Transverse colon (tissue), 4 donors: ENCODE measurements around the gene ALOX15. TPM values are rescaled to one million over a fixed set of nuclear protein-coding genes. Genes with fewer than 3 reads are reported as not detected.
"Not testable (repeated sequence)": the region's sequence is repeated elsewhere in the genome, so short reads cannot be mapped to it uniquely, and the experiment has no call there.

Experiments used
- DNase-seq: peaks from one replicate; pipeline ENCODE4 v3.0.0-alpha.2; 2019
- H3K27ac ChIP-seq, 4 donors: fragments of 200-600 bp; sonication (generic); 2 replicates each; pipeline ENCODE4 v1.5.1; 2016 to 2018; ENCODE audit warnings: inconsistent platforms in 4 of 4
- H3K27me3 ChIP-seq: fragments of 200-600 bp; sonication (generic); 2 replicates; pipeline ENCODE4 v1.5.1; 2017; ENCODE audit warnings: inconsistent platforms
- H3K36me3 ChIP-seq, 4 donors: fragments of 200-600 bp; sonication (generic); 2 replicates each; pipeline ENCODE4 v1.5.1; 2017 to 2019; ENCODE audit warnings: inconsistent platforms in 4 of 4
- H3K4me1 ChIP-seq, 4 donors: fragments of 200-600 bp; sonication (generic); 2 replicates each; pipeline ENCODE4 v1.5.1; 2017 to 2020; ENCODE audit warnings: inconsistent platforms in 4 of 4
- H3K4me3 ChIP-seq, 4 donors: fragments of 200-600 bp; sonication (generic); 1 replicate in 1 of 4; 2 replicates in 3 of 4; pipeline versions ENCODE4 v1.5.1 to v1.6.1; 2017 to 2019; ENCODE audit warnings: inconsistent platforms in 4 of 4
- H3K9me3 ChIP-seq, 2 donors: fragments of 200-600 bp; sonication (generic); 2 replicates each; pipeline ENCODE4 v1.5.1; 2017 to 2019; ENCODE audit warnings: inconsistent platforms in 2 of 2
- EP300 ChIP-seq: sonication (generic); formaldehyde crosslinking; IDR thresholded peaks from one replicate; pipeline ENCODE4 v1.6.1; 2017; ENCODE audit warnings: antibody characterized with exemption, low read depth
- POLR2A ChIP-seq: fragments of 450-650 bp; IDR thresholded peaks from one replicate; pipeline ENCODE4 v1.6.1; 2016; ENCODE audit warnings: antibody characterized with exemption, mild to moderate bottlenecking, moderate library complexity
- POLR2AphosphoS5 ChIP-seq, 3 donors: sonication (generic); formaldehyde crosslinking; IDR thresholded peaks; one replicate each; pipeline ENCODE4 v1.6.1; 2016; ENCODE audit warnings: antibody characterized with exemption in 3 of 3
- WGBS, 2 donors: methylation state at CpG; one replicate each; pipeline ENCODE4 v1.1.5; 2018; ENCODE audit warnings: low coverage in 1 of 2; 5-methylcytosine and 5-hydroxymethylcytosine counted together
- in situ Hi-C, 4 donors: fragments of 200-750 bp; cut with MboI; loops; one replicate each; pipeline versions ENCODE4 v1.15.0 to v1.15.1; 2017; ENCODE audit warnings: low sequenced_read_pairs in 3 of 4, low pct_ligation_motif_present in 1 of 4, low pct_unique_long_range_greater_than_20kb in 1 of 4
- intact Hi-C: fragments of 100-400 bp; cut with DNase I; formaldehyde crosslinking; loops from one replicate; pipeline ENCODE4 v1.15.1; 2023; ENCODE audit warnings: low total_unique reads
- total RNA-seq, 4 donors: library from RNA; depleted of rRNA; stranded (reverse); fragments of >200 nt; gene quantifications; one replicate each; pipeline ENCODE4 v1.1.0, GENCODE V29; 2016
- TF ChIP-seq, protein P1 (sequence below), 5 experiments: fragments of 200-600 bp in 3 of 5; fragments of 450-650 bp in 2 of 5; sonication (generic) in 3 of 5; IDR thresholded peaks; 1 replicate in 2 of 5; 2 replicates in 3 of 5; pipeline ENCODE4 v1.5.1; 2016 to 2017; ENCODE audit warnings: antibody characterized with exemption in 5 of 5, inconsistent platforms in 3 of 5, mild to moderate bottlenecking in 2 of 5, moderate library complexity in 1 of 5

ALOX15 gene
- total RNA-seq, 4 donors from 2014 or later: 0.41 to 0.48 TPM; not detected in 2

DNA sequence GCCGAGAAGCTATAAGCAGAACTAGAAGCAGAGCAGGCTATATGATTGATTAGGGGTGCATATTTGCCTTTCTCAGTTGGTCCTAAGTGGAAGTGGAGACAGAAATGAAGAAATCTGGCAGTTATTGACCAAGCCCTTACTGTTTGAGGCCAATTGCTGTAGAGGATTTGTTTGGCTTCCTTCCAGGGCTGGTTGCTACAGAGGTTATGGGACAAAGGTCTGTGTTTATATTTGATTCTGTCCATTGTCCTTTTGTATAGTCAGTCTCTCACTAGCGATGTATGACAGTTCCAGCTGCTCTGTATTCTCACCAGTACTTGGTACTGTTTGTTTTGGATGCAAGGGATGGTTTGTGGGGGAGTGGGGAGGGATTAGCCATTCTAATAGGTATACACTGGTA is 7.3 kb upstream of the ALOX15 start:
- Histone ChIP-seq H3K4me3 (no peak overlapping the region), H3K27me3 (peaks cover 5% of the 10 kb centered on the region), H3K9me3 (no peaks in the 10 kb centered on the region)

DNA sequence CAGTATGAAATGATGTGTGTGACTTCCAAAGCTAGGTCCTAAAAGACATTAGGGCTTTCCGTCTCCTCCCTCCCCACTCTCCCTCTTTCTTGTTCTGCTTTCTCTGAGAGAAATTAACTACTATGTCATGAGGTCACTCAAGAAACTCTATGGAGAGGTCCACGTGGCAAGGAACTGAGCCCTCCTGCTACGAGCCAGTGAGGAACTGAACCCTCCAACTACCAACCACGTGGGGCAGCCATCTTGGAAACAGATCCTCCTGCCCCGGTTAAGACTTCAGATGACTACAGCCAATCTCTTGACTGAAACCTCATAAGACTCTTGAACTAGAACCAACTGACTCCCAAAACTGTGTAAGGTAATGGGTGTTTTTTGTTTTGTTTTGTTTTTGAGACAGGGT is 4.2 kb upstream of the ALOX15 start:
- Histone ChIP-seq H3K4me3 (no peak overlapping the region), H3K4me1 (peaks cover 0 to 43% (median 21%) of the 10 kb centered on the region in 4 donors), H3K27ac (no peak overlapping the region), H3K9me3 (no peaks in the 10 kb centered on the region), H3K36me3 (no peaks in the 10 kb centered on the region), H3K27me3 (peaks cover 30% of the 10 kb centered on the region)
- no peak for DNase-seq
- in situ Hi-C loops: loop anchor here in 1 of 4 donors (25.0 kb wide), 1 partner anchor 208 kb away; the partner anchor contains the start of gene SPNS3
- intact Hi-C loops: no loop called here
- TF ChIP-seq POLR2AphosphoS5 (IDR thresholded peaks at IDR 0.05): no peak
- TF ChIP-seq EP300: no peak
- TF ChIP-seq POLR2A: no peak
- TF ChIP-seq, protein P1, sequence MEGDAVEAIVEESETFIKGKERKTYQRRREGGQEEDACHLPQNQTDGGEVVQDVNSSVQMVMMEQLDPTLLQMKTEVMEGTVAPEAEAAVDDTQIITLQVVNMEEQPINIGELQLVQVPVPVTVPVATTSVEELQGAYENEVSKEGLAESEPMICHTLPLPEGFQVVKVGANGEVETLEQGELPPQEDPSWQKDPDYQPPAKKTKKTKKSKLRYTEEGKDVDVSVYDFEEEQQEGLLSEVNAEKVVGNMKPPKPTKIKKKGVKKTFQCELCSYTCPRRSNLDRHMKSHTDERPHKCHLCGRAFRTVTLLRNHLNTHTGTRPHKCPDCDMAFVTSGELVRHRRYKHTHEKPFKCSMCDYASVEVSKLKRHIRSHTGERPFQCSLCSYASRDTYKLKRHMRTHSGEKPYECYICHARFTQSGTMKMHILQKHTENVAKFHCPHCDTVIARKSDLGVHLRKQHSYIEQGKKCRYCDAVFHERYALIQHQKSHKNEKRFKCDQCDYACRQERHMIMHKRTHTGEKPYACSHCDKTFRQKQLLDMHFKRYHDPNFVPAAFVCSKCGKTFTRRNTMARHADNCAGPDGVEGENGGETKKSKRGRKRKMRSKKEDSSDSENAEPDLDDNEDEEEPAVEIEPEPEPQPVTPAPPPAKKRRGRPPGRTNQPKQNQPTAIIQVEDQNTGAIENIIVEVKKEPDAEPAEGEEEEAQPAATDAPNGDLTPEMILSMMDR (IDR thresholded peaks at IDR 0.05): no peak
- WGBS, 2 donors: 68 to 92% methylated on average over 4 to 5 of the region's 5 CpGs

More for the DNA sequence above, 7.3 kb upstream of the ALOX15 start:
- H3K27ac ChIP-seq: peak overlapping the region; percentile 27 to 66 (median 54)
- H3K4me1 ChIP-seq: peaks cover 0 to 23% (median 14%) of the 10 kb centered on the region in 4 donors
- in situ Hi-C loops (loop anchor here in 1 of 4 donors (25.0 kb wide), 1 partner anchor 211 kb away; the partner anchor contains the start of gene SPNS3), intact Hi-C loops (no loop called here)
- 10 to 33% methylated on average over 1 to 2 of the region's 2 CpGs for WGBS, 2 donors
- no peaks in the 10 kb centered on the region for H3K36me3 ChIP-seq
- TF ChIP-seq EP300 (no peak), POLR2AphosphoS5 (IDR thresholded peaks at IDR 0.05) (peak in 1 of 3 donors; percentile 30)
- peak; percentile 63 for DNase-seq

DNA sequence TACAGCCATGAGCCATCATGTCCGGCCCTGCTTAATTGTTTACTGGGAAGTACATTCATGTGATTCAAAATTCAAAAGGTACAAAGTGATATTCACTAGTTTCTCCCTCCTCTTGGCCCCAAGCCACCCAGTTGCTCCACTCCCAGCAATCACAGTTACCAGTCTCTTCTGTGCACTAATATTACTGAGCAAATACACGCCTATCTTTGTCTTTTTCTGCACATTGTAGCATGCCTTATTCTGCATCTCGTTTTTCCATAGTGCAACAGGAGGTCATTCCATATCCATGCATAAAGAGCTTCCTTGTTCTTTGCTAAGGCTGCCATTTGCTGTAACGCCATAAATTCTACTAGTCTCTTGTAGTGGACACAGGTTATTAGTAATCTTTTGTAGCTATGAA is 2.2 kb upstream of the ALOX15 start:
- H3K4me1 ChIP-seq: peaks cover 0 to 40% (median 19%) of the 10 kb centered on the region in 4 donors
- H3K9me3 ChIP-seq: no peaks in the 10 kb centered on the region
- in situ Hi-C loops: loop anchor here in 1 of 4 donors (25.0 kb wide), 1 partner anchor 206 kb away; the partner anchor contains the start of gene SPNS3
- TF ChIP-seq, protein P1 (IDR thresholded peaks at IDR 0.05): no peak
- peak in 1 of 3 donors; percentile 25 for TF ChIP-seq POLR2AphosphoS5 (IDR thresholded peaks at IDR 0.05)
- no peak overlapping the region for H3K4me3 ChIP-seq
- peak overlapping the region; percentile 21 to 58 (median 40) for H3K27ac ChIP-seq
- H3K27me3 ChIP-seq: peaks cover 41% of the 10 kb centered on the region
- intact Hi-C loops: no loop called here
- no peaks in the 10 kb centered on the region for H3K36me3 ChIP-seq
- peak; percentile 70 for DNase-seq
- 29 to 33% methylated on average over 3 to 4 of the region's 4 CpGs for WGBS, 2 donors

DNA sequence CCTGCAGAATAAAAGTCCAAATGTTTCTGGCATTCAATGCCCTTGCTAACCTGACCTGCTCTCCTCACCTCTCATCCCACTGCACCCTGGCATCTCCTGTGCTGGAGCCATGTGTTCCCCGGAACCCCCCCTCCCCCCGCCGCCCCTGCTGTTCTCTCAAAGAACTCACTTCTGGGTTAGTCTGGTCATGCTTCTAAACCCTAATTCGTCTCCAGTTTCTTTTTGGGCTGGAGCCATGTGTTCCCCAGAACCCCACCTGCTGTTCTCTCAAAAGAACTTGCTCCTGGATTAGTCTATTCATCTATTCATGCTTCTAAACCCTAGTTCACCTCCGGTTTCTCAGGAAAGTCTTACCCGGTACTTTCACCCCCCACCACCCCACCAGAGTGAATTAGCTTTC is 808 bp upstream of the ALOX15 start:
- H3K4me1 ChIP-seq: peaks cover 0 to 31% (median 13%) of the 10 kb centered on the region in 4 donors
- intact Hi-C loops: no loop called here
- no peak overlapping the region for H3K27ac ChIP-seq
- no peak for DNase-seq
- TF ChIP-seq POLR2A: no peak
- TF ChIP-seq EP300: no peak
- TF ChIP-seq, protein P1 (IDR thresholded peaks at IDR 0.05): no peak
- no peak for TF ChIP-seq POLR2AphosphoS5 (IDR thresholded peaks at IDR 0.05)
- H3K4me3 ChIP-seq: no peak overlapping the region
- peaks cover 49% of the 10 kb centered on the region for H3K27me3 ChIP-seq
- WGBS, 2 donors: 32 to 45% methylated on average over 3 to 6 of the region's 6 CpGs
- no peaks in the 10 kb centered on the region for H3K36me3 ChIP-seq
- in situ Hi-C loops: loop anchor here in 1 of 4 donors (25.0 kb wide), 1 partner anchor 205 kb away; the partner anchor contains the start of gene SPNS3
- no peaks in the 10 kb centered on the region for H3K9me3 ChIP-seq

DNA sequence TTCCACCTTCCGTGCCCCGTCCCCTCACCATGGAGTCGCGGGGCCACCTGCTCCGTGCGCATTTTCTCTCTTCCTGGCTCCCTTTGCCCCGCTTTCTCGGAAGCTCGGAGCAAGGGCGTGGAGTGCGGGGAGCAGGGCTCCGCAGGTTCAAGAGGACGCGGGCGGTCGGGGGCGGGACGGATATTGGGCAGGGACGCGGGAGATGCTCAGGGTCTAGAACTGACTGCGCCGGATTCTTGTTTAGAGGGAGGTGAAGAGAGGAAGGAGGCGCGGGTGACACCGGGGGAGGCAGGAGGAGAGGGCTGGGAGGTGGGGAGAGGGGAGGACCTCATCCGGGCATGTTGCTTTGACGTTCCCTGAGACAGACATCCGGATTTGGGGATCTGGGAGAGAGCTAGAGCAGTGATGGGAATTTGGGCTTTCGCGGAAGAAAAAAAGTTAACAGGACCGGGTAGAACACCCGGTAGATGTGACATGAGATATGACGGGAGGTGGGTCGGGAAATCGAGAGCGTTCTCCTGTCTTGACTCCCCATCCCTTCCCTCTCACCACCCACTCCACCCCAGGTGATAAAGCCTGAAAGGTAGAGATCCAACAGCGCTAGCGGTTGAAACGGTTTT is 799 bp downstream of the ALOX15 start:
- in situ Hi-C loops: loop anchor here in 1 of 4 donors (25.0 kb wide), 1 partner anchor 203 kb away; the partner anchor contains the start of gene SPNS3
- 5 to 6% methylated on average over 13 to 31 of the region's 39 CpGs for WGBS, 2 donors
- H3K36me3 ChIP-seq, intact Hi-C loops, H3K27ac ChIP-seq, H3K4me3 ChIP-seq, H3K9me3 ChIP-seq, DNase-seq: not testable (repeated sequence)
- Histone ChIP-seq H3K27me3 (peaks cover 65% of the 10 kb centered on the region), H3K4me1 (peaks cover 0 to 35% (median 14%) of the 10 kb centered on the region in 4 donors)

DNA sequence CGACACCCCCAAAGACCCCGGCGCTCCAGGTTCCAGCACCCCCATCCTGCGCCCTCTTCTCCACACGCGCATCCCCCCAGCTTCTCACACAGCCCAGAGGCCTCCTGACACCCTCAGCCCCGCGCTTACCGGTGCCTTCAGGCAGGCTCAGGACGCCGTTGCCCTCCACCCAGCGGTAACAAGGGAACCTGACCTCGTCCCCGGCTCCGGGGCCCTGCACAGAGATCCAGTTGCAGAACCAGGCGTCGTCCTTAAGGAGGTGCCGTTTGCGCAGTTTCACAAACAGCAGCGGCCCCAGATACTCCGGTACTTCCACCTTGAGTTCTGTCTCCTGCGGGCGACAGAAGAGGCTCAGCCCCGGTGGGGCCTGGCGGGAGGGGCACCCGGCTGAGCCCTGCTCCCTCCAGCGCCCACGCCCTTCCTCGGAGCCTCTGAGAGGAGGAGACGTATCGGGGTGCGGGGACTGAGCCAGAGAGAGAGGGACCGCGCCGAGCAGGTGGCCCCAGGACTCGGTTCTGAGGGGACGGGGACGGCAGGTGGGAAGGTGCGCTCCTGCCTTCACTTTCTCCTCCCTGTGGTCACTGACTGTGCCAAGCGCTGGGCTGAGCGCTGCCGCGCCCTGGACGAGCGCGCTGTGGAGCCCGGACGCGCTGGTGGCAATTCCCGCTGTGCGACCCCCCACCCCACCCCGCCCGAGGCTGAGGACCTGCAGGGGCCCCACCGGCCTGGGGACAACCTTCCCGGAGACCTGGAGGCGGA is 2.0 kb downstream of the ALOX15 start:
- in situ Hi-C loops: loop anchor here in 1 of 4 donors (25.0 kb wide), 1 partner anchor 202 kb away; the partner anchor contains the start of gene SPNS3
- H3K36me3 ChIP-seq, H3K4me3 ChIP-seq, intact Hi-C loops, H3K9me3 ChIP-seq, H3K27ac ChIP-seq: not testable (repeated sequence)
- DNase-seq: peak; percentile 45
- WGBS, 2 donors: 12% methylated on average over 17 of the region's 56 CpGs; no CpG with 5 or more reads in 1 of the 2 donors
- Histone ChIP-seq H3K27me3 (peaks cover 72% of the 10 kb centered on the region), H3K4me1 (peaks cover 0 to 35% (median 15%) of the 10 kb centered on the region in 4 donors)

DNA sequence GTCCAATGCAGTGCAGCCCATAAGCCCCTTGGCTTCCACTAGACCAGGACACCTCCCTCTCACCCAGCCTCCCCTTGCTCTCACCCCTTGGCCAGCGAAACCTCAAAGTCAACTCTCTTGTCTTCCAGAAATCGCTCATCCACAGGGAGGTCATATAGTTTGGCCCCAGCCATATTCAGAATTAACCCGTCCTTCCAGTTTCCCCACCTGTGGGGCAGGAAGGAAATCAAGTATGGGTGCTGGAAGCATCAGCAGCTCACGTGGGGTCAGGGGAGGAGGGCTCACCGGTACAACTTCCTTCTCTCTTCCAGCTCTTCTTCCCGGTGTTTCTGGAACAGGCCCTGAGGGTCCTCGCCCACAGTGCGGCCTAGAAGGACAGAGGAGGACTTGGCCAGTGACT is 2.7 kb downstream of the ALOX15 start:
- 36% methylated on average over 8 of the region's 8 CpGs; no CpG with 5 or more reads in 1 of the 2 donors for WGBS, 2 donors
- in situ Hi-C loops: loop anchor here in 1 of 4 donors (25.0 kb wide), 1 partner anchor 201 kb away; the partner anchor contains the start of gene SPNS3
- DNase-seq, H3K36me3 ChIP-seq, H3K4me3 ChIP-seq, H3K27ac ChIP-seq, intact Hi-C loops, H3K9me3 ChIP-seq: not testable (repeated sequence)
- Histone ChIP-seq H3K27me3 (peaks cover 76% of the 10 kb centered on the region), H3K4me1 (peaks cover 0 to 30% (median 13%) of the 10 kb centered on the region in 4 donors)
